ENCODE measurements around the gene PIR. TPM values are rescaled to one million over a fixed set of nuclear protein-coding genes. Genes with fewer than 3 reads are reported as not detected.

The PIR gene
- total RNA-seq, 6 experiments from 2014 or later = 13.3 to 42.1 (median 23.1) TPM

- DNase-seq (no peak), ATAC-seq (no peak)
- peaks cover 3 to 4% of the 10 kb centered on the region in 2 donors for H3K27me3 ChIP-seq
- TF ChIP-seq POLR2A (IDR thresholded peaks at IDR 0.05) = no peak
- TF ChIP-seq CTCF (IDR thresholded peaks at IDR 0.05) = no peak
- intact Hi-C loops (cut with DNase I) = no loop called here
- no peaks in the 10 kb centered on the region for H3K4me1 ChIP-seq
- no peaks in the 10 kb centered on the region for H3K36me3 ChIP-seq
- H3K4me3 ChIP-seq = no peak overlapping the region
- no peaks in the 10 kb centered on the region for H3K9me3 ChIP-seq
- no peak overlapping the region for H3K27ac ChIP-seq
These were observed 149.0 kb downstream of the PIR start for GRCh38 chrX:15344106-15344505.

DNA sequence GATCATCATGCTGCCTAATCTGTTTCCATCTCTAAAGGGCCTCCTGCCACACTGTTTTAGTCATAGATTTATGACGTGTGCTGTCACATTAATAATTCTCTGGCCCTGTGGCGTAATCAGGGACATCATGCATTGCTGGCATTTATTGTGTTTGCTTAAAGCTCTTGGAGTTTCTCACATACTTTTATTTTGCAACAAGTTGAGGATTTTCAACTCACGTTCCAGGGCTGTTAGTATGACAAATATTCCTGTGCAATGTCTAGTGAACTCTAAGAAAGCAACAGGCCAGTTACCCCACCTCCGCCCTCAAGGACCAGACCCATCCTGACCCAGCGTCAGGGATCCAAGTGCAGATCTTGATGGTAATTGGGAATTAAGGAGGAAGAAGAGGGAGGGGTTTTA is 150.1 kb downstream of the PIR start:
- no peak for TF ChIP-seq POLR2A (IDR thresholded peaks at IDR 0.05)
- no peak for TF ChIP-seq CTCF (IDR thresholded peaks at IDR 0.05)
- no peak overlapping the region for H3K27ac ChIP-seq
- no peaks in the 10 kb centered on the region for H3K9me3 ChIP-seq
- no peaks in the 10 kb centered on the region for H3K4me1 ChIP-seq
- peak; percentile 19 to 72 (median 55) for ATAC-seq
- intact Hi-C loops (cut with DNase I) = no loop called here
- WGBS (ENCODE audit: insufficient coverage, low coverage, low lambda C conversion rate, missing lambda C conversion rate) = 25% methylated on average over 5 of the region's 5 CpGs
- H3K36me3 ChIP-seq = no peaks in the 10 kb centered on the region
- no peak for DNase-seq
- H3K27me3 ChIP-seq = peaks cover 3 to 4% of the 10 kb centered on the region in 2 donors
- no peak overlapping the region for H3K4me3 ChIP-seq

DNA sequence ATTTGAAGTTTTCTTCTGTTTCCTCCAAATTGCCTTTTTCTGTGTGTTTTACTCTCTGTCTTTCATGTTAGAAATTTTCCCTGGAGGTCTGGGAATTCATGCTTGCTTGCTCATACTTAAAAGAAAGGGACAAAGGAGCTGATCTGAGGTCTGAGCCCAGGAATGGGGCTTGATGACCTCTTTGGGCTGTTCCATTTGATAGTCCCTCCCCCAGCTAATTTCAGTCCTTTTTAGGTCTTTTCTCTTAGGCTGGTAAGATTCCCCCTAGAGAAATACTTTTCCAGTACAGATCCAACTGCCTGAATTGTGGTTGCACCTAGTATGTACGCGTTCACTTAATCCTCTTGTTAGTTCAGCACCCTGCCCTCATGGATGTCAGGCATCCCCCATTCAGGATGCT is 152.3 kb downstream of the PIR start:
- H3K27me3 ChIP-seq = peaks cover 3 to 4% of the 10 kb centered on the region in 2 donors
- intact Hi-C loops (cut with DNase I) = no loop called here
- no peaks in the 10 kb centered on the region for H3K4me1 ChIP-seq
- H3K36me3 ChIP-seq = no peaks in the 10 kb centered on the region
- no peaks in the 10 kb centered on the region for H3K9me3 ChIP-seq
- no peak overlapping the region for H3K27ac ChIP-seq
- DNase-seq (no peak), ATAC-seq (no peak)
- no peak overlapping the region for H3K4me3 ChIP-seq
- 81% methylated on average over 2 of the region's 2 CpGs for whole genome bisulfite sequencing (ENCODE audit: insufficient coverage, low coverage, low lambda C conversion rate, missing lambda C conversion rate)
- TF ChIP-seq CTCF (IDR thresholded peaks at IDR 0.05) (no peak), POLR2A (IDR thresholded peaks at IDR 0.05) (no peak)

DNA sequence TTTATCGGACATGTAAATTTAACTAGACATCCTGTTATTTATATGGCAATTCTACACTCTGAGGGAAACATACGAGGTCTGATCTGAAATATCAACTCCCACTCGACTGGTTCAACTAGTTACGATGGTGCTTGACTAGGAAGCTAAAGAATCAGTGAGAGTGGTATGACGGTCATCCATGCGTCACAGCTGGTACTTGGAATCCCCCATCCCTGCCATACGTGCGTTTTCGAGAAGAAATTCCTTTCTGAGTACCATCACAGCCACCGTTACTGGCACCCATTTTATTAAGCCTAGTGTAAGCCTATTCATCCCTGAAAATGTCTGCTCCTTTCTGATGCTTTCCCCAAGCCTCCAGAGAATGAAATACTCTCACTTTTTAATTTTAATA is 157.1 kb downstream of the PIR start:
- Histone ChIP-seq H3K27ac (peak overlapping the region in 2 of 3 donors; percentile 21 to 82), H3K27me3 (peaks cover 0 to 4% of the 10 kb centered on the region in 2 donors), H3K9me3 (no peaks in the 10 kb centered on the region), H3K36me3 (no peaks in the 10 kb centered on the region), H3K4me3 (peak overlapping the region; percentile 8 to 34 (median 26)), H3K4me1 (no peaks in the 10 kb centered on the region)
- intact Hi-C loops (cut with DNase I) = no loop called here
- peak in 1 of 4 donors; percentile 5 for ATAC-seq
- TF ChIP-seq POLR2A (IDR thresholded peaks at IDR 0.05) = no peak
- TF ChIP-seq CTCF (IDR thresholded peaks at IDR 0.05) = no peak
- WGBS (ENCODE audit: insufficient coverage, low coverage, low lambda C conversion rate, missing lambda C conversion rate) = 16% methylated on average over 10 of the region's 10 CpGs
- DNase-seq = no peak
